ENCODE measurements around the gene GPR15LG.
"Not testable (repeated sequence)": the region's sequence is repeated elsewhere in the genome, so short reads cannot be mapped to it uniquely, and the experiment has no call there.

GPR15LG gene

GRCh38 chr10:84173501-84173929 is at the start of gene GPR15LG:
TSS of gene GPR15LG (plus strand) at chr10:84173801. CDS start at chr10:84173852, 51 bp downstream.
- peak; percentile 61 for DNase-seq (ENCODE audit: low read depth)

GRCh38 chr10:84125910-84126784 is 47.5 kb upstream of the GPR15LG start:
- not testable (repeated sequence) for H3K4me3 ChIP-seq (ENCODE audit: low read length)
- peak; percentile 54 for DNase-seq (ENCODE audit: low read depth)

More at GRCh38 chr10:84173501-84173929, at the start of gene GPR15LG:
- peak within 1 kb of the TSS; percentile 53 for H3K4me3 ChIP-seq (ENCODE audit: low read length)
- TF ChIP-seq CTCF (IDR thresholded peaks at IDR 0.05; ENCODE audit: insufficient read depth, low read depth, low read length, missing control alignments): no peak

GRCh38 chr10:84126785-84127167 is 46.8 kb upstream of the GPR15LG start:
- peak; percentile 1 for DNase-seq (ENCODE audit: low read depth)
- H3K4me3 ChIP-seq (ENCODE audit: low read length): no peak overlapping the region
- no peak for TF ChIP-seq CTCF (IDR thresholded peaks at IDR 0.05; ENCODE audit: insufficient read depth, low read depth, low read length, missing control alignments)

GRCh38 chr10:84135836-84136235 is 37.8 kb upstream of the GPR15LG start:
- no peak overlapping the region for H3K4me3 ChIP-seq (ENCODE audit: low read length)
- TF ChIP-seq CTCF (IDR thresholded peaks at IDR 0.05; ENCODE audit: insufficient read depth, low read depth, low read length, missing control alignments): no peak
- DNase-seq (ENCODE audit: low read depth): peak; percentile 14

- no peak for TF ChIP-seq CTCF (IDR thresholded peaks at IDR 0.05; ENCODE audit: insufficient read depth, low read depth, low read length, missing control alignments)
- DNase-seq (ENCODE audit: low read depth): no peak
Observed at GRCh38 chr10:84137811-84138210, 35.8 kb upstream of the GPR15LG start.

GRCh38 chr10:84138478-84139125 is 35.0 kb upstream of the GPR15LG start:
- peak overlapping the region; percentile 94 for H3K4me3 ChIP-seq (ENCODE audit: low read length)
- peak; percentile 19 for DNase-seq (ENCODE audit: low read depth)
- TF ChIP-seq CTCF (IDR thresholded peaks at IDR 0.05; ENCODE audit: insufficient read depth, low read depth, low read length, missing control alignments): no peak

More at GRCh38 chr10:84137811-84138210, 35.8 kb upstream of the GPR15LG start:
- H3K4me3 ChIP-seq (ENCODE audit: low read length): no peak overlapping the region
